HG03139 (cell line): ENCODE results near the gene C16orf86.

Experiments
- ATAC-seq: cut with Tn5 transposase; IDR thresholded peaks from one replicate; pipeline ENCODE4 v1.9.1; 2021; ENCODE audit not compliant: unreplicated experiment

Gene C16orf86

DNA sequence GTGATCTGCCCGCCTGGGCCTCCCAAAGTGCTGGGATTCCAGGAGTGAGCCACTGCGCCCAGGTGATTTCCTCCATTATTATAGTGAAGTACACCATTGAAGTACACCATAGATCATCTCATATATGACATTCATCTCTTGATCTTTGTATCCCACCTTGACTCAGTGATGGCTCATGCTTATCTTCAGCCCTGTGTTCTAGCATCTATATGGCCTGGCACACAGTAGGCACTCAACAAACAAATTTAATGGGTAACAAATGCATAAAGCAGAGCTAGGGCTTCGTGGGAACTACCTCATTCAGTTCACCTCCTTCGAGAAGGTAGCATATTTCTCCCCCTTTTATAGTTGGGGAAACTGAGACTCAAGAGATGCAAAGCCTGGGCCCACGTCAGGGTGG is 1.0 kb upstream of the C16orf86 start:
- ATAC-seq = no peak

DNA sequence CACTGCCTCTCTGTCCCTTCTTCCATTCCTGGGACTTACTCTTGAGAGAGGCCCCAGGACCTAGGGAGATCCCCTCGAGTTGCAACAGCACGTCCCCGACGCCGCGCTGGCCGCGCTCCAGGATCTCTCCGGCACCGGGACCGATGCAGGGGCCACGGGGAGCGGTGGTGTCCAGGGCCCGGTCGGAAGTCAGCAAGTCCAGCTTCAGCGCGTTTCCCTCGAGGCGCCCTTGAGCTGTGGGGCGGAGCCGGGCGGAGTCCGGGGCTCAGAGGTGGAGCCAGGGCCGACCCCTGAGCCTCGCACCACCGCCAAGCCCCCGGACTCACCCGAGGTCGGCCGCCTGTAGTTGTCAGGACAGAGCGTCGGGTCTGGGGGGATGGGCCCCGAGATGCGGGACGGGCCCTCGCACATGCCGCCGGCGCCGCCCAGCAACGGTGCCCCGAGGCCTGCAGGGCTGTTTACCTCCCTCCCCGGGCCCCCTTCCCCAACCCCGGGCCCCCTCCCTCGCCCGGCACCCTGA is 522 bp upstream of the C16orf86 start:
- ATAC-seq = no peak

DNA sequence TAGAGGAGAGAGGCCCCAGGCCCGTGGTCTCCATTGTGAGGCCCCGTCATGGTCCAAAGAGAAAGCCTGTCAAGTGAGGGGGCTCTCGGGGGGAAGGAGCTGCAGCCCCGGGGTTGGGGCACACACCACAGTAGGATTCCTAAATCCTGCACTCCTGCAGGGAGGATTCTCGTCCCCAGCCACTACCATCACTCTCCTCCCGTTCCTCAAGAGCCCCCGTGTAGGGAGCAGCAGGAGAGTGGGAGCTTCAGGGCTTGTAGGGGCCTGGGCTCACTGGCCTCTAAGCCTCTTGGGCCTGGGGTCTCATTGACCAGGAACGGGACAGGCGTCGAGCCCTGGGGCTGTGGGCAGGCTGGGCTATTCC is 821 bp downstream of the C16orf86 start:
- no peak for ATAC-seq

DNA sequence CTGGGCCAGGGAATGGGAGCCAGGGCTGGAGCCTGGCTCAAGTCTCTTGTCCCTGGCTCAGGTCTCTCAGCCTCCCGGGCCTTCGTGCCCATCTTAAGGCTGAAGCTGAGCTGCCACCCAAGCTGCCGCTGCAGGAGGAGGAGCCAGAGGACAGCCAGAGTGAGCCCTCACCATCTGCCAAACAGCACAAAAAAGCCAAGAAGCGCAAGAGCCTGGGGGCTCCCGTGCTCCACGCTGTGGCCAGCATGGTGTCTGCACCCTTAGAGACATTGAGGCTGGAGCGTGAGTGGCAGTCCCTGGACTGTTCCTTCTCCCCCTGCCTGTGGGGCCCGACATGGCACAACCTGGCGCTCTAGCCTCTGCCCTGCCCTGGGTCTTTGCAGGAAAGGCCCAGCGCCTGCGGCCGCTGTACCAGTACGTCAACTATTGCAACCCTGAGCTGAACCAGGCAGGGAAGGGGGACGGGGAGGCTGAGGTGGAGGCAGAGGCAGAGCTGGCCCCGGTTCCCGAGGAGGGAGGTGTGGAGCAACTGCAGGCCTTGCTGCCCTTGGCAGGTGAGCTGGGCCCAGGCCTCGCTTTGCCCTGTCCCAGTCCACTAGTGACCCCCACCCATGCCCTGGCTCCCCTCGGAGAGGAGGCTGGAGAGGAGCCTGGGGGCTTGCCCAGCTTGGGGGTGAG is 1.3 kb downstream of the C16orf86 start:
- ATAC-seq = peak; percentile 67

DNA sequence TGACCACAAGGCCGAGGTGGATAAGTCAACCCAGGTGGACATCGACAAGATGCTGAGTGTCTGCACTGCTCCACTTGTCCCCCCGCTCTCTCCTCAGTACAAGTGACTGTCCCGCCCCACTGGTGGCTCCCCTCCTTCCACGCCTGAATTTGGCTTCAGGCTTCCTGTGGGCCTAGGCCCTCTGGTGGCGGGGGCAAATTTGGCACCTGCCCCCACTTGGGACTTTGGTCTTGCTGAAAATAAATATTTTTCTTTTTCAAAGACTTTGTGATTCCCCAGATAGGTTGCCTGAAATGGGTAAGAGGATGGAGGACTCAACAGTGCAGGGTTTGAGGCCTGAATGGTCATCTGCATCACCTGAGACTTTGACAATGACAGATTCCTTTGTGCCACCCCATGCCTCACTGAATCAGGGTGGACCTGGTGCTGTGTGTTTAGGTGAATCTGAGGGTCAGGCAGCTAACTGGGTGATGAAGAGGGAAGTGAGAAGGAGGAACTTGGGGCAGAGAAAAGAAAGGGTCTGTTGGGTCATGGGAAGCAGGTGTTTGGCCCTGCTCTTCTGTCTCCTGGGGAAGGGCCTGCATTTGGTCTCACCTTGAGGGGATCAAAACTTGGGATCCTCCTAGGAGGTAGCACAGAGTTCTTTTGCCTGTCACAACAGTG is 2.0 kb downstream of the C16orf86 start:
- no peak for ATAC-seq

DNA sequence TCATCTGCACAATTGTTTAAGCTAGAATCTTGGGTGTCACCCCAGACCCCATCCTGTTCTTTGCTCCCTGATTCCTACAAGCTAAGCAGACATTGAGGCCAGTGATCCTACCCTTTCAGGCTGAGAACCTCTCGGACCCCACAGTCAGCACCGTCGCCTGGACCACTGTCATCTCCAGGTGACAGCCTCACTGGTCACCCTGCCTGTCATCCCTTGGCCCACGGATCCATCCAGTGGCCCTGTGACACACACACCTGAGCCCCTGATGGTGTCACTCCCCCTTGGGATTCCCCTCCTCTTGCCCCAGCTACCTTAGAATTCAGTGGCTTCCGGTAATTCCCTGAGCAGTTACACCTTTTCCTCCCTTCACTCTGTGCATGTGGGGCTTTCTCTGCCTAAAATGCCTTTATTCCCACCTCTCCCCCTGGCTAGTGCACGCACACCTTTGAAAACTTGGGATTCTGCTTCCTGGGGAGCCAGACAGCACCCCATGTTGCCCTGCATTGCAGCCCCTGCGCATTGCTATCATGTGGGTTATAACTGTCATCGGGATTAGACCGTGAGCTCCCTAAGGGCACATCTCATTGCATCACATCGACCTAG is 3.0 kb downstream of the C16orf86 start:
- no peak for ATAC-seq

DNA sequence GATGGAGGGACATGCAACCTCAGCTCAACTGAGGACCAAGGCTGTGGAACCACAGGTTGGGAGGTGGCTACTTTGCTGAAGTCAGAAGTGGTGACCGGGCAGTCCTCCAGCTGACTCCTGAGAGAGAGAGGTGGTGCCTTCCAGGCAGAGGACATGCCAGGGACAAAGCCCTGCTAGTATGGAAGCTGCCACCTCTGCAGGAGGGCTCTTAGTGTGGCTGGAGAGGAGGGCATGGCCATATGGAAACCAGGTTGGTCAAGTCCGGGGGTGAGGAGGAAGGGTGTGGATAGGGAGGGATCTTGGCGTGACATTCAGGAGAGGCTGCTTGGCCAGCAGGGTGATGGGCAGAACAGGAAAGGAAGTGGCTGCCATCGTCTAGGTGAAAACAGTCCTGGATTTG is 5.7 kb downstream of the C16orf86 start:
- no peak for ATAC-seq

DNA sequence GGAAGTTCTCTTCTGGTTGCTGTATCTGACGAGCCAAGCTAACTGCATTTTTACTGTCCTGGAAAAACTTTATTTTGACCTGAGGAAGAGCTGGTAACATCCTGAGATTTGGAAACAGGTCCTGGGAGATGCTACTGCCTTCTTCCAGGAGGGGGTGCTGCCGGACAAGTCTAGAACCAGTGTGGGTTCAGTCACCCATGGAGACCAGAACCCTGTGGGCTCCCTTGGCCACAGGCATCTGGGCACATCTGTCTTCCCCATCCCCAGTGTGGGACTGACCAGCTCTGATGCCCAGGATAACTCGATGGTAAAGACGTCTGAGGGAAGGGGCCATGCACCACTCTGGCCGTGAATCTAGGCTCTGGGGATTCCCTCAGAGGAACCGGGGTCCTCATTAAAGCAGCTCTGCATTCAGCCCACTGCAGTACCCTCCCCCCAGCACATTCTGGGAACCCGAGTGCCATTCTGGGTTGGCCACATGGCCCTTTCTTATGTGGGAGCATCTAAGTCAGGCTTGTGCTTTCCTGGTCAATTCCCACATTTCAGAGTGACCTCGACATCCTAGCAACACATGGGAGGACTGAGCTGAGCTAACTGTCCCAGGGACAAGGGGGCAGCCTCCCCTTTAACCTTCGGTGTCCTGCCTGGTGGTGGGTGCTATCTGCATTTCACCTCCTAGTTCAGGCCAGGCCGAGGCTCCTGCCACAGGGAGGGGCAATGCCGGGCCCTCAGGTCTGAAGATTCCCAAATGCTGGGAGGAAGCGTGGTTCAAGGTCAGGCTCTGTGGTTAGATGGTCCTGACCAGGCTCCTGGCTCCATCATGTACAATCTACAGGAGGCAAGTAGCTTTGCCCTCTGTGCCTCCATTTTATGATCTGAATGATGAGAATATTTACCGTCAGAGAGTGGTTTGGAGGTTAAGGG is 6.4 kb downstream of the C16orf86 start:
- no peak for ATAC-seq

DNA sequence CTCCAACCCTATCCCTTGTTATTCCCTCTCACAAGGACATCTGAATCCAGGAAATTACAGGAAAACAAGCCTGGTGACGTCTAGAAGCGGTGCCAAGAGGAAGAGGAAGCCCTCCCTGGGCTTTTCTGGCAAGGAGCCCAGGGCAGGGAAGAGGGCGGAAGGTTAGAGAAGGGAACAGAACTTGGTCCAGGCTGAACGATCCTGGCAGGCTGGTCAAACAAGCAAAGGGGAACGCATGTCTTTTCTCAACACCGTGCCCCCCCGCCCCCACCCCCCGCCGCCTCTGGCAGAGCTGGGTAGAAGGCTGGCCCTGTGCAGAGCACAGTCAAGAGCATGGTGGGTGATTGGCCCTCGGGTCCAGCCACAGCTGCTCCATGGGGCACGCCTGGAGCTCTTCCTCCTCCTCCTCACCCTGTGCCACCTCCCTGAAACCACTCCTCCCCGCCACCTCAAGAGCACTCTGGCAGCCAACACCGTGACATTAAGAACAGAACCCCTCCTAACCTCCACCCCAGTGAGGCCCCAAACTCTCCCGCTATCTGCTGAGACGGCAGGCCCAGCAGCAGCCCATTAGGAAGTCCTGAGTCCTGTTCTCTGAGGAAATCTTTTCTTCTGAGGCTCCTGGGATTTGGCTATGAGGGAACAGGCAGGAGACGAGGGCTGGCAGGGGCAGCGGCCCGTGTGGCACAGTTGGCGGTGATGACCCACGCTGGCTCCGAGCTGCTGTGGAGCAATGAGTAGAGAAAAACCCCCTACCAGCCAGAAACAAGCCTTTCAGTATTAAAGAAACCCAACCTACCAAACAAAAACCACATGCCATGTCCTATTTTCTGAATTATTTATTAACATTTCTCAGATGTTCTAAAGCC is 7.3 kb downstream of the C16orf86 start:
- no peak for ATAC-seq

DNA sequence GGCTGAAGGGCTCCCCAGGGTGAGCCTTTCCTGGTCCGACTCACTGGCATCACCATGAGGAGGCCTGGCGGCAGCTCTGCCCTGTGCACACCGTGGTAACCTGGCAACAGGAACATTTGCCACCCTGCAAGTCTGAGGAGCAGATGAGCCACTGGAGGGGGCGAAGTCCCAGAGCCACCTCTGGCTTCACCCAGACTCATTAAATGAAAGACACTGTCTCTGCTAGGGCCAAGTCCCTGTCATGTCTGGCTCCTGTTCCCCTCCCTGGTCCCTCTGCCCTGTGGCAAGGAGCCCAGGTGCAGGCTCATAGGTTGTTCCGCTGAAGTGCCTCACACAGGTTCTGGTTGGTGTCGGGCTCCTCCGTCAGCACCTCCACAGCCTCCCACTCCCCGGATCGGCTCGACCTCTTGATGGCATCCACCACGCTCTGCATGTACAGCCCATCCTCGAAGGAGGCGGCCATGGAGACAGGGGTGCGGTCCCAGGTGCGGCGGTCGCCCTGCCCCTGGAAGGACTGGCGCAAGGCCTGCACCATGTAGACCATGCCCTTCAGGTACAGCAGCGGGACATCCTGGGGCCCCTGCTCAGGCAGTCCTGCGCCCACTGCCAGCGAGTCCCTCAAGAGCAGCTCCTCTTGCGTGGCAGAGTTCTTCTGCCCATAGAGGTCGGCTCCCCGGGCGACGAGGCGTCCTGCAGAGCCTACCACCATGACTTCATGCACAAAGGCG is 8.4 kb downstream of the C16orf86 start:
- no peak for ATAC-seq

DNA sequence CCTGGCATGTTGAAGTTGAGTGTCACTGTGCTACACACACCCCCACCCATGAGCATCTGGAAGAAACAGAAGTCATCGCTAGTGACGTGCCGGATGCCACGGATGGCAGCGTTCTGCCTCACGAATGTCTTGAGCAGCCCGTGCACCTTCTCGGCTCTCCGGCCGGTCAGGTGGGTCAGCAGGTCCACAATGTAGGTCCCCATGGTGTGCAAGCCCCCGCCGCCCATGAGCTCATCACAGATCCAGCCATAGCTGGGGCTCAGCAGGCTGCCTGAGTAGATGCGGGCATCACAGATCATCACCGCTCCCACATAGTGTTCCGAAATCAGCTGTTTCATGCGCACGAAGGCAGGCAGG is 8.9 kb downstream of the C16orf86 start:
- ATAC-seq = no peak

DNA sequence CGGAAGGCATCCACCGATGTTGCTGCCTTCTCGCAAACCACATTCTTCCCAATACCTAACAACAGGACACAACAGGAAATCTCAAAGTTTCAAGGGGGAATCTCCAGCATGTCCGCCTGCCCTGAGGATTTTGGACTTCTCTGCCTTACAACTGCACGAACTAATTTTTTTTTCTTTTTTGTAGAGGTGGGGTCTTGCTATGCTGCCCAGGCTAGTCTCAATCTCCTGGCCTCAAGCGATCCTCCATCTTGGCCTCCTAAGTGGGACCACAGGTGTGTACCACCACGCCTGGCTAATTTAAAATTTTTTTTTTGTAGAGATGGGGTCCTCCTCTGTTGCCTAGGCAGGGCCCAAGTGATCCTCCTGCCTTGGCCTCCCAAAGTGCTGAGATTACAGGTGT is 9.4 kb downstream of the C16orf86 start:
- ATAC-seq = no peak

DNA sequence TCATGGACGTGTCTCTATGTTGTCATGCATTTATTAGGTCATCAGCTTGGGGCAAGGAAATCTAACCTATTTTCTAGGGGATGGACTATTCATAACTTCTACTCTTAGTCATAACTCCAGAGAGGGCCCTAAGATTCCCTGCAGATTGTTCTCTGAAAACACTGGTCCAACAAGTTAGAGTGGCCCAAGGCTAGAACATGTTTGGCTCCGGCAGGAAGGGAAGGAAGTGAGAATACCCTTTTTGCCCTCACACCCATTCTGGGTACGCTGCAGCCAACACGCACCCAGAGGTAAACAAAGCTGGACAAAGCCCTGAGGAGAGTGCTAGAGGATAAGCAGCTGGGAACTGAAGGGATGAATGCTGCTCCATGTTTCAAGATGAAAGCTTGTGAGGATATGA is 9.9 kb downstream of the C16orf86 start:
- no peak for ATAC-seq

DNA sequence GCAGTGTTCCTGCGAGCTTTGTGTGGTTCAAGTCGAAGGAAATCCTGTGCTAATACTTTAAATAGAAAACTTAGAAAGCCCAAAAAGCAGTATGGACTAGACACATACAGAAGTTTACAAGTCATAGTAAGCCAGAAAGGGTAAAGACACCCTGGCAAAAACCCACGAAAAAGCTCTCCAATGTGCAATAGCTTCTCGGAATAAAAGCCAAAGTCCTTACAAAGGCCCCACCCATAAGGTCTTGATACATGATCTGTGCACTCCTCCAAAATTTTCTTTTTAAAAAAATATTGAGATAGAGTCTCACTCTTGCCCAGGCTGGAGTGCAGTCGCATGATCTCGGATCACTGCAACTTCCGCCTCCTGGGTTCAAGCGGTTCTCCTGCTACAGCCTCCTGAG is 10.3 kb downstream of the C16orf86 start:
- ATAC-seq = no peak

DNA sequence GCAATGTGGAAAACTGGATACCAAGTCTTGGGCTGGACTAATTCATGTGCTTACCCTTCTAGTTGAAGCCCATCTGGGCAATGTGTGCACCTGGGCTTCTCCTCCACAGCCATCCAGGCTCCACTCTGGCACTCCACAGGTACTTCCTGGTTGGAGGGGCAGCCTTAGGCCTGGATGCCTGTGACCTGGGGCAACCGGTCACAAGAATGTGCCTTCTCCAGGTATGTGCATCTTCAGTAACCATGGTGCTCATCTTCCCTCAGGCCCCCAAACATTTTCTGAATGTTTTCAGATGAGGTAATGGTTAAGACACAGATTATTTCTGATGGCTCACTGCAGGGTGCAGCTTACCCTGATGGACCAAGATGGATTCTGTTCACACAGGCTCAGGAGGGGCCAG is 11.1 kb downstream of the C16orf86 start:
- no peak for ATAC-seq

DNA sequence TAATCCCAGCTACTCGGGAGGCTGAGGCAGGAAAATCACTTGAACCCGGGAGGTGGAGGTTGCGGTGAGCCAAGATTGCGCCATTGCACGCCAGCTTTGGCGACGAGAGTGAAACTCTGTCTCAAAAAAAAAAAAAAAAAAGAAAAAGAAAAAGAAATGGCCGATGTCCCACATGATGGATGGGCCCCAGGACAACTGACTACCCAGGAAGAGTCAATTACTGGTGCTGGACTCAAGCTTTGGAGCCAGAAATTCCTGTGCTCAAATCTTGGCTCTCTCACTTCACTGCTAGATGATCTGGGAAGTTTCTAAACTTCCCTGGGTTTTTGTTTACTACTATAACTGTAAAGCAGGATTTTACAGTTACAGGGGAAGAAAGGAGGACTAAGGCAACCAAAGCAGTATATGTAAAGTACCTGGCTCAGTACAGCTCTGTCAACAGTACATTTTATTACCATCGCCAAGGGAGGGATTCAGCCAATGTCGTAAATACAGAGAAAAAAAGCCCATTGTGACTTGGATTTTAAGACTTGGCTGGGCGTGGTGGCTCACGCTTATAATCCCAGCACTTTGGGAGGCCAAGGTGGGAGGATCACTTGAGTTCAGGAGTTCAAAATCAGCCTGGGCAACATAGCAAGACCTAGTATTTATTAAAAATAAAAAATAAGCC is 11.9 kb downstream of the C16orf86 start:
- no peak for ATAC-seq

DNA sequence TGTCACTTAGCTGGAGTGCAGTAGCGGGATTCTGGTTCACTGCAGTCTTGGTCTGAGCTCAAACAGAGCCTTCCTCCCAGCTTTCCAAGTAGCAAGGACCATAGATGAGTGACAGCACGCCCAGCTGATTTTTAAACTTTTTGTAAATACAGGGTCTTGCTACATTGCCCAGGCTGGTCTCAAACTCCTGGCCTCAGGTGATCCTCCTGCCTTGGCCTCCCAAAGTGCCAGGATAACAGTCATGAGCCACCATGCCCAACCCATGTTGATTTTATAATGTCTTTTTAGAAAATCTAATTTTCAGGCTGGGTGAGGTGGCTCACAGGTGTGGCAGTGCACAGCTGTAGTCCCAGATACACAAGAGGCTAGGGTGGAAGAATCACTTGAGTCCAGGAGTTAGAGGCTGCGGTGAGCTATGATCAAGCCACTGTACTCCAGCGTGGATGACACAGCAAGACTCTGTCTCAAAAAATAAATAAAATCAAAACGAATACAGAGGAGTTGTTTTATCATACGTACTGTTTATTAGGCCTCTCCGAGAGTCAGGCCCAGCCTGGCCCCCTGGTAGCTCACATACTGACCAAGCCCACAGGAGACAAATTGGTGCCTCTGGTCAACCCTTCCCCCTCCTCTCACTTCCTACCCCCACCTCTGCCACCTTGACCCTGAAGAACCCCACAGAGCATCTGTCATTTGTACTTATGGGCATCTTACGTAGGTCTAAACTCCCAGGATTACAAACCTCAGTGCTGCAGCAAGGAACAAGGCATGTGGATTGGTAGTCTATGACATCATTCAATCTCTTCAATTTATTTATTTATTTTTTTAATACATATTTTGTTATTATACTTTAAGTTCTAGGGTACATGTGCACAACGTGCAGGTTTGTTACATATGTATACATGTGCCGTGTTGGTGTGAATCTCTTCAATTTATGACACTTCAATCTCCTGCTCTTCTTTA is 13.6 kb downstream of the C16orf86 start:
- ATAC-seq = no peak

DNA sequence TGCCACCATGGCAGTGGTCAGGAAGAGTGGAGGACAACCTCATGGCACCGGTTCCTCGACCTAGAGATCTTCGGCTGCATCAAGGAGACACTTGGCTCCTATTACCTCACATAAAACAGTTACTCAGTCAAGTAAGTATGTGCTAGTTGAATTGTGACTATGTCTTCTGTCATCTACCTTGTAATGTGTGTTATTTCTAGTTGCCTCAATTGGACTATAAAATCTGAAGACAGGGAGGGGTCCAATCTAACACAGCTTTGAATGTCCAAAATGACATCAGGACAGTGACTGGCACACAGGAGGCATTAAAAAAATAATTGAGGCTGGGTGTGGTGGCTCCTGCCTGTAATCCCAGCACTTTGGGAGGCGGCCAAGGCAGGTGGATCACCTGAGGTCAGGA is 17.2 kb downstream of the C16orf86 start:
- no peak for ATAC-seq
